ENCODE measurements around the gene SDHD.

Gene SDHD

GRCh38 chr11:112103446-112103845, 16.8 kb downstream of the SDHD start:
- DNase-seq (ENCODE audit: low read depth): no peak

DNA sequence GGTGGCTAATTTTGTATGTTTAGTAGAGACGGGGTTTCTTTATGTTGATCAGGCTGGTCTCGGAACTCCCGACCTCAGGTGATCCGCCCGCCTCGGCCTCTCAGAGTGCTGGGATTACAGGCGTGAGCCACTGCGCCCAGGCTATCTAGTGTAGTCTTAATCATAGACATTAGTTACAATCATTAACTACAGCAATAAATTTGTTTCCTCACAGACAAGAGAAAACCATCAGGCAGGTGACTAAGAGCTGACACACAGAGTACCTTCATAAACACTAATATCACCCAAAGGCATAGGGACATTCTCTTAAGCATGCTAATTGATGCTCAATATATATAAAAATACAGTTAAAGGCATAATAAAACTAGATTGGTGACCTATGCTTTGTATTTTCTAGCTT, 19.4 kb downstream of the SDHD start:
- DNase-seq (ENCODE audit: low read depth): no peak

GRCh38 chr11:112113539-112114457, 27.1 kb downstream of the SDHD start:
- peak; percentile 19 for DNase-seq (ENCODE audit: low read depth)

DNA sequence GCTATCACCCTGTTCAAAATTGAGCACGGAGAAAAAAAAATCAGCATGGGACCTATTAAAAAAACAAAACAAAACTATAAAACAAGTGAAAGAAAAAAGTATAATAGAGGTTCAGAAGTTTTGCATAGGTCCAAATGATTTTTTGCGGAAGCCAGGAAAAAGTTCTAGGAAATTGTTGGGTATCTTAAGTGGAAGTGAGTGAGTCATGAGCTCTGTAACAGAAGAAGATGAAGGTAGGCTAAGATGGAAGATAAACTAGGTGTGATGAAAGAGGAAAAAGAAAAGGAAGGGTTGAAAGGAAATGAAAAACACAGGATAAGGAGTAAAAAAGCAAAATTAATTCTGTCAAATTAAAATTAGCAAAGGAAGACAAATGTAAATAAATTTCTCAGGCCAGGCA, 27.8 kb downstream of the SDHD start:
- DNase-seq (ENCODE audit: low read depth): no peak

GRCh38 chr11:112115386-112115785, 28.7 kb downstream of the SDHD start:
- no peak for DNase-seq (ENCODE audit: low read depth)

GRCh38 chr11:112118176-112118575, 31.5 kb downstream of the SDHD start:
- DNase-seq (ENCODE audit: low read depth): no peak

- DNase-seq (ENCODE audit: low read depth): no peak
Observed at GRCh38 chr11:112121981-112122615, 35.4 kb downstream of the SDHD start.

- DNase-seq (ENCODE audit: low read depth): no peak
Observed at GRCh38 chr11:112123129-112123528, 36.5 kb downstream of the SDHD start.

DNA sequence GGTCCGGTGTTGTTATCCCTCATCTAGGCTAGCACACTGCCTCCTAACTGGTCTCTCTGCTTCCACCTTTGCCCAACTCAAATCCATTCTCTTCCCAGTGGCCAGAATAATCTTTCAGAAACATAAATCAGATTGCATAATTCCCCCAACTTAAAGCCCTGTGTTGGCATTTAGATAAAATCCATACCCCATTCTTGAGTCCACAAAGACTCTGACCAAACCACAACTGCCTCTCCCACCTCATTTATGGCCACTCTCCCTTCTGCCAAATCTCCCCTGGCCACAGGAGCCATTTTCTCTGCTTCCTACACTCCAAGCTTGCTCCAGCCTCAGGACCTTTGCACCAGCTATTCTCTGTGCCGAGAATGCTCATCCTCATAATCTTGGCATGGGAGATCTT, 40.4 kb downstream of the SDHD start:
- DNase-seq (ENCODE audit: low read depth): no peak

GRCh38 chr11:112128483-112129121, 41.9 kb downstream of the SDHD start:
- peak; percentile 71 for DNase-seq (ENCODE audit: low read depth)

DNA sequence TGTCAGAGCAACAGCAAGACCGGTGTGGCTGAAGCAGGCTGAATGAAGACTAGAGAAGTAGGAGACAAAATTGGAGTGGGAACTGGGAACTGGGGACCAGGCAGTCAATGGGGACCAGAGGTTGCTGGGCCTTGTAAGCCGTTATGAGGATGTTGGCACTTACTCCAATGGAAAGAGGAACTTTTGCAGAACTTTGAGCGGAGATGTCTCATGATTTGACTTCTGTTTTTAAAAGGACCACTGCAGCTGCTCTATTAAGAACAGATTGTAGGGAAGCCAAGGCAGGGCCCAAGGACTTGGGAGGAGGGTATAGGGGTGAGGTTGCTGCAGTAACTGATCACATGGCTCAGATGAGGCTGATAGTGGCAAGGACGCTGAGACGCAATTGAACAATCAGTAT, 43.0 kb downstream of the SDHD start:
- no peak for DNase-seq (ENCODE audit: low read depth)

DNA sequence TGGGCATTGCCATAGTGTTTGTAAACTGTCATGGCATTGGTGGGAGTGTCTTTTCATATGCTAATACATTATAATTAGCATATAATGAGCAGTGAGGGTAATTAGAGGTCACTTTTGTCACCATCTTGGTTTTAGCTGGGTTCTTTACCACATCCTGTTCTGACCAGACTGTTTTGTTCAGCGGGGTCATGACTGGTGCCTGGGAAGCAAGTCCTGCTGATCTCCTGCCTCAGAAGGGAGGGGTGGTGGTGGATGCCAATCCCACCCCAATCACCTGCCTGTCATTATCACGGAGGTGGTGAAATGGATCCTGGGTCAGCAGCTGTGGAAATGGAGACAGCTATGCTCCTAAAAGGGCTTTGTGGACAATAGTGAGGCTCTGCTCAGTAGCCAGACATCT, 46.1 kb downstream of the SDHD start:
- DNase-seq (ENCODE audit: low read depth): no peak

DNA sequence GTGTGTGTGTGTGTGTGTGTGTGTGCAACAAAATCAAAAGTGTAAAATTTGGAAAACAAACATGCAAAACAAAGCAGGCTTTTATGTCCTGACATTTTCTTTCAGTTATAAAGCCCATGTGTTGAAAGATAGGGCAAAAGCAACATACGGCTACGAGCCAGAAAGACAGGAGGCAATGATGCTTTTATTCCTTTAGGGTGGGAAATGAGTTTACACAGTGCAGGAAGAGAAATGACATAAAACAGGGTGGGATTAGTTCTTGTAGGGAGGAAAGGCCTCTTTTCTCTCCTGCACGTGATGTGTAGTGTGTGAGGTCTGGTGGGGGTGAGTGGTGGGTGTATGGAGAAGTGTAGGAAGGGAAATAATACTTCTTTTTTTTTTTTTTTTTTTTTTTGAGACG, 47.8 kb downstream of the SDHD start:
- DNase-seq (ENCODE audit: low read depth): no peak

- DNase-seq (ENCODE audit: low read depth): no peak
Observed at GRCh38 chr11:112143597-112143996, 56.9 kb downstream of the SDHD start.
